Testis (tissue), 3 donors: Measurements from ENCODE around the gene MCRS1. TPM values are rescaled to one million over a fixed set of nuclear protein-coding genes. Genes with fewer than 3 reads are reported as not detected.
A peak's percentile ranks its signal among the peaks of the same experiment; 100 is the strongest.

Experiments
- DNase-seq: peaks from one replicate; pipeline ENCODE4 v3.0.0-alpha.2; 2019
- H3K27ac ChIP-seq, 2 donors: fragments of 200-600 bp; sonication (generic); one replicate each; pipeline ENCODE4 v1.5.1; 2019
- H3K27me3 ChIP-seq: fragments of 200-600 bp; sonication (generic); one replicate; pipeline ENCODE4 v1.5.1; 2019
- H3K36me3 ChIP-seq: fragments of 200-600 bp; sonication (generic); one replicate; pipeline ENCODE4 v1.5.1; 2017; ENCODE audit warnings: low read depth; ENCODE audit errors: missing control alignments
- H3K4me1 ChIP-seq: fragments of 200-600 bp; sonication (generic); one replicate; pipeline ENCODE4 v1.5.1; 2019
- H3K4me3 ChIP-seq, 2 donors: fragments of 200-600 bp; sonication (generic); one replicate each; pipeline ENCODE4 v1.5.1; 2017 to 2019
- H3K9me3 ChIP-seq: fragments of 200-600 bp; sonication (generic); one replicate; pipeline ENCODE4 v1.5.1; 2017
- POLR2A ChIP-seq: fragments of 450-650 bp; IDR thresholded peaks from one replicate; pipeline ENCODE4 v1.6.1; 2017; ENCODE audit warnings: antibody characterized with exemption, mild to moderate bottlenecking, moderate library complexity
- WGBS, 2 donors: methylation state at CpG; one replicate each; pipeline ENCODE4 v1.1.5; 2018; 5-methylcytosine and 5-hydroxymethylcytosine counted together
- intact Hi-C: fragments of 100-400 bp; cut with DNase I; formaldehyde crosslinking; loops from one replicate; pipeline ENCODE4 v1.15.1; 2023; ENCODE audit warnings: low total_unique reads
- polyA plus RNA-seq: library from polyadenylated mRNA; stranded (reverse); fragments of 350-450 nt; fragmentation: Illumina TruSeq; extraction: RNeasy Lipid Tissue Mini Kit (QIAGEN cat#74804); gene quantifications from one replicate; pipeline ENCODE4 v1.2.3, GENCODE V29; 2014; ENCODE audit warnings: low read depth, low replicate concordance; ENCODE audit not compliant: insufficient read depth
- total RNA-seq, 2 donors: library from RNA; depleted of rRNA; stranded (reverse); fragments of >200 nt; gene quantifications; one replicate each; pipeline ENCODE4 v1.2.3, GENCODE V29; 2016
- TF ChIP-seq, protein P1 (sequence below), 3 experiments: fragments of 450-650 bp in 2 of 3; fragments of 200-600 bp in 1 of 3; sonication (generic) in 1 of 3; IDR thresholded peaks; one replicate each; pipeline ENCODE4 v1.5.1; 2016 to 2019; ENCODE audit warnings: antibody characterized with exemption in 3 of 3, mild to moderate bottlenecking in 2 of 3, moderate library complexity in 1 of 3

MCRS1 gene
- total and polyA plus RNA-seq, 3 donors from 2014 or later = 95.8 to 105 (median 104) TPM

DNA sequence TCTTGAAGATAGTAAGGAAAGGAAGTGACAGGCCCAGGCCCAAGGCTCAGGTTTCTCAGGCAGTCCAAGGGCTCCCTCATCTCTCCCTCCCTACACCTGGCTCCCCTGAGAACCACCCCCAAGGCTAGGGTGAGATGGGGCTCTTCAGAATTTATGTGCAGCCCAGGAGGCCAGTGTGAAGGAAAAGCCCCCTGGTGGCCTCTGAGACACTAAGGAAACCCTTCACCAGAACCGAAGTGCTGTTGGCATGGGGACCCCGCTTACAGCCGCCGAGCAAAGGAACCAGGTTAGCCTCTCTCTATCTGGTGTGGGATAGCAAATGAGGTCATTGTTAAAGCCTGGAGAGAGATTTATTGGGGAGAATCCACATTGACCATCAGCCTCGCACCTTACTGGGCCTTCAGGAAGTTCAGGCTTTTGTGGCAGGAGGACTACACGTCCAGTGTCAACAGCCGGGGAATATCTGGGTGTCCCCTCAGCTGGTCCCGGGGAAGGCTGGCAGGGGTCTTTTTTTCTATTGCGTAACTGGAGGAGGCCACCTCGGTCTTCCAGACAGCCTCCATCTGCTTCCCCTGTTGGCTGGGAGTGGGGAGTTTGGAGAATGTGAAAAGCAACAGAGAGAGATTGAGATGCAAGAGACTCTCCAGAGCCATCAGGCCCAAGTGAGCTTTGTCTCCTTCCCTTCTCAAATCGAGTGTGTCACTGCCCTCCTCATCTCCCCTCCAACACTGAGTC lies 19.4 kb upstream of the MCRS1 start:
- DNase-seq = peak; percentile 2
- intact Hi-C loops = no loop called here
- peaks cover 13% of the 10 kb centered on the region for H3K4me1 ChIP-seq
- no peak for TF ChIP-seq POLR2A
- TF ChIP-seq, protein P1, sequence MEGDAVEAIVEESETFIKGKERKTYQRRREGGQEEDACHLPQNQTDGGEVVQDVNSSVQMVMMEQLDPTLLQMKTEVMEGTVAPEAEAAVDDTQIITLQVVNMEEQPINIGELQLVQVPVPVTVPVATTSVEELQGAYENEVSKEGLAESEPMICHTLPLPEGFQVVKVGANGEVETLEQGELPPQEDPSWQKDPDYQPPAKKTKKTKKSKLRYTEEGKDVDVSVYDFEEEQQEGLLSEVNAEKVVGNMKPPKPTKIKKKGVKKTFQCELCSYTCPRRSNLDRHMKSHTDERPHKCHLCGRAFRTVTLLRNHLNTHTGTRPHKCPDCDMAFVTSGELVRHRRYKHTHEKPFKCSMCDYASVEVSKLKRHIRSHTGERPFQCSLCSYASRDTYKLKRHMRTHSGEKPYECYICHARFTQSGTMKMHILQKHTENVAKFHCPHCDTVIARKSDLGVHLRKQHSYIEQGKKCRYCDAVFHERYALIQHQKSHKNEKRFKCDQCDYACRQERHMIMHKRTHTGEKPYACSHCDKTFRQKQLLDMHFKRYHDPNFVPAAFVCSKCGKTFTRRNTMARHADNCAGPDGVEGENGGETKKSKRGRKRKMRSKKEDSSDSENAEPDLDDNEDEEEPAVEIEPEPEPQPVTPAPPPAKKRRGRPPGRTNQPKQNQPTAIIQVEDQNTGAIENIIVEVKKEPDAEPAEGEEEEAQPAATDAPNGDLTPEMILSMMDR (IDR thresholded peaks at IDR 0.05) = no peak
- no peaks in the 10 kb centered on the region for H3K27me3 ChIP-seq
- 91 to 100% methylated on average over 3 to 11 of the region's 11 CpGs for WGBS, 2 donors
- no peaks in the 10 kb centered on the region for H3K36me3 ChIP-seq
- H3K27ac ChIP-seq = no peak overlapping the region
- H3K9me3 ChIP-seq = no peaks in the 10 kb centered on the region
- H3K4me3 ChIP-seq = no peak overlapping the region

DNA sequence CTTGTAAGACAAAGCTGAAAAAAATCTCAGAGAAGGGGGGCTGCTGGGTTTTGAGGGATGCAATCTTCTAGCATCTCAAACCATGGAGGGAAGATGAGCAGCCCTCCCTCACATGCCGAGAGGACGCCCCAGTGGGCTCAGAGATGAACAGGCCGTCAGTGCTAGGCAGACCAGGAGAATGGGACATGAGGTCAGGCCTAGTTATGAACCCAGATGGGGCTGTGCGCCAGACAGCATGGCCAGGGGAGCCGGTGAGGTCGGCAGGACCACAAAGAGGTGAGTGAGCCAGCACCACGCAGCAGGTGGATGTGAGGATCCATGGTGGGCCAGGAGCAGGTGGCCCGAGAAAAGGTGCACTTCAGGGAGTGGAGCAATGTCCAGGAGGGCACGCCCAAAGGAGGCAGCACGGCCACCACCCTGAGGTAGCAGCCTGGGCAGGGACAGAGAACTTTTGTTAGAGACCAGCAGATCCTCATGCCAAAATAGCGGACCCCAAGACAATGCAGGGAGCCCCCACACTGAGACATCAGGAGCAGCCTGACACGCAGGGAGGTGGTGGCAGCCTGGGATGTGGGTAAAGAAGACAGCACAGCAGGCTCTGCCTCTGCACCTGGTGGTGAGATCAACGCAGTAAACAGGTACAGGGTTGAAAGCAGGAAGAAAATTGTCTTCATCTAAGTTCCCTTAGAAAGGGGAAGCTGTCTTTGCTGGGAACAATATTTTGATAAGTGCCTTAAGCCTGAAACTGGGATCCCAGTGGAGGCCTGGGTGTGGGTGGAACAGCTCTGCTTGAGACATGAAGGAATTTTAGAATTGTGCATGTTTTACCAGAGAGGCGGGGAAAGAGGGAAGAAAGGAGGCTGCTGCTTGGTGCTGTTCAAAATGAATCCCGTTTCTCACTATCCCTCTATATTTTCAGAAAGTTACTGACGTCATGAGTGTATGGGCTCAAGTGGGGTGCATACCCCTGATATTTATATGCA lies 17.8 kb upstream of the MCRS1 start:
- no peak overlapping the region for H3K27ac ChIP-seq
- no peaks in the 10 kb centered on the region for H3K36me3 ChIP-seq
- H3K4me3 ChIP-seq = no peak overlapping the region
- peak; percentile 19 for DNase-seq
- no peak for TF ChIP-seq POLR2A
- TF ChIP-seq, protein P1 (IDR thresholded peaks at IDR 0.05) = no peak
- intact Hi-C loops = no loop called here
- H3K9me3 ChIP-seq = no peaks in the 10 kb centered on the region
- no peaks in the 10 kb centered on the region for H3K27me3 ChIP-seq
- peaks cover 20% of the 10 kb centered on the region for H3K4me1 ChIP-seq
- 77 to 84% methylated on average over 11 to 16 of the region's 16 CpGs for WGBS, 2 donors

DNA sequence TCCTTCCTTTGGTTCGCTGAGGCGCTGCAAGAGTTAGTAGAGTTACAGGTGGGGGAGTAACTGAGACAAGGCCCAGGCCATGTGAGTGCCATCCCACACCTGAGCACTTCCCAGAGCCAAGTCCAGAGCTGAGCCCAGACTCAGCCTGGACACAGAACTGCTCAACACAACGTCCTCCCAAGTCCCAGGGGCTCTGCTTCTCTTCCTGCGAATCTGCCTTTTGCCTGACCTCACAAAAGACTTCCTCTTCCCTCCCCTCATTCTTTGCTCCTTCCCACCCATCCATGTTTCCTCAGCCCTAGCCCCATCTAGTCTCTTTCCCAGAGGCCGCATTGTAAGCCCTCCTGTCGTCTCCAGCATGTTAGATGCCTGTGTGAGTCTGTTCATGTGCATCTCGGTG lies 16.6 kb upstream of the MCRS1 start:
- no peak for DNase-seq
- no peak overlapping the region for H3K4me3 ChIP-seq
- H3K27me3 ChIP-seq = no peaks in the 10 kb centered on the region
- H3K36me3 ChIP-seq = no peaks in the 10 kb centered on the region
- H3K4me1 ChIP-seq = peaks cover 27% of the 10 kb centered on the region
- TF ChIP-seq, protein P1 (IDR thresholded peaks at IDR 0.05) = no peak
- intact Hi-C loops = no loop called here
- WGBS, 2 donors = 65 to 77% methylated on average over 7 of the region's 7 CpGs
- no peaks in the 10 kb centered on the region for H3K9me3 ChIP-seq
- H3K27ac ChIP-seq = no peak overlapping the region

DNA sequence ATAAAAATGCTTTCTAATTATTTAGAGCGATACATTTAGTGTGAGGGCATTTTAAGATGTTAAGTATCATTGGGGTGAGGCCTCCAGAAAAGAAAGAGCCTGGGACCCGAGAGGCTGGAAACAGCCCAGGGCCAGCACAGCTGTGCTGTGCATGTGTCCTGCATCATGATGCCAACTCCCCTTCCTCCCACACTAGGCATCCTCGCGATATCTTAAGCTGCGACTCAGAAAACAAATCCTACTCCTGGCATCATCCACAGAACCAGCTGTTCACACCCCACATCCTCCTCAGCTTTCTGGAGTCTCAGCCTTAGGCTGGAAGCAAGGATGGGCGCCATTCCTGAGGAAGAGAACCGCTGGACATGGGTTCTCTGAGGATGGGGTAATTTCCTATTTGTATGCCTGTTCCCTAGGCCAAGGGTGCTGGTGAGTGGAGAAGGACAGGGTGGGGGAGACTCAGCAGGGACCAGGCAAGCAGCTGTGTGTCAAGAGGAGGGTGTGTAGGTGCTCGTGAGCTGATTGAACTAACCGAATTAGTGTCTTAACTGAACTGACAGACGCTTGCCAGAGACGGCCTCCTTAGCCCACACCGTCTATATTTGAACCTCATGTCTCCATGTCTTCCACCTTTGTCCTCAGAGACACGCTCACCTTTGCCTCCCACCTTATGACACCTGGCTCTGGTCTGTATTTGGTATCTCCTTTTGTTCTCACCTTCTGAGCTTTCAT lies 15.6 kb upstream of the MCRS1 start:
- Histone ChIP-seq H3K9me3 (no peaks in the 10 kb centered on the region), H3K36me3 (no peaks in the 10 kb centered on the region), H3K27ac (peak overlapping the region in 1 of 2 donors; percentile 37), H3K27me3 (no peaks in the 10 kb centered on the region), H3K4me3 (no peak overlapping the region), H3K4me1 (peaks cover 27% of the 10 kb centered on the region)
- 67 to 70% methylated on average over 13 of the region's 13 CpGs for WGBS, 2 donors
- DNase-seq = peak; percentile 14
- intact Hi-C loops = no loop called here
- TF ChIP-seq, protein P1 (IDR thresholded peaks at IDR 0.05) = no peak
- no peak for TF ChIP-seq POLR2A
